Subcutaneous abdominal adipose tissue (tissue), 5 donors: Measurements from ENCODE around the gene SLC2A13.
"Not testable (repeated sequence)": the region's sequence is repeated elsewhere in the genome, so short reads cannot be mapped to it uniquely, and the experiment has no call there.

Experiments used
- H3K27ac ChIP-seq: one replicate; pipeline ENCODE4 v1.7.0; 2013; ENCODE audit warnings: low read depth, mild to moderate bottlenecking, inconsistent platforms, low read length, moderate library complexity
- H3K27me3 ChIP-seq, 5 donors: one replicate each; pipeline ENCODE4 v1.7.0; 2013; ENCODE audit warnings: low read length in 5 of 5, inconsistent platforms in 1 of 5; ENCODE audit not compliant: control insufficient read depth in 5 of 5, insufficient read depth in 4 of 5
- H3K36me3 ChIP-seq, 5 donors: one replicate each; pipeline ENCODE4 v1.7.0; 2013; ENCODE audit warnings: low read length in 5 of 5; ENCODE audit not compliant: control insufficient read depth in 5 of 5, insufficient read depth in 5 of 5
- H3K4me1 ChIP-seq, 5 donors: one replicate each; pipeline ENCODE4 v1.7.0; 2013; ENCODE audit warnings: low read length in 5 of 5, mild to moderate bottlenecking in 3 of 5, moderate library complexity in 1 of 5; ENCODE audit not compliant: control insufficient read depth in 5 of 5, insufficient read depth in 5 of 5
- H3K4me3 ChIP-seq, 5 donors: one replicate each; pipeline ENCODE4 v1.7.0; 2013; ENCODE audit warnings: low read length in 5 of 5, low read depth in 1 of 5
- H3K9ac ChIP-seq, 5 donors: one replicate each; pipeline ENCODE4 v1.7.0; 2013; ENCODE audit warnings: low read length in 5 of 5, mild to moderate bottlenecking in 4 of 5, moderate library complexity in 3 of 5
- H3K9me3 ChIP-seq, 5 donors: one replicate each; pipeline ENCODE4 v1.7.0; 2013; ENCODE audit warnings: low read length in 5 of 5; ENCODE audit not compliant: control insufficient read depth in 5 of 5
- donor health status: healthy.
- donor health status: healthy.
- donor health status: healthy.
- donor health status: healthy.
- donor health status: healthy.

The SLC2A13 gene

DNA sequence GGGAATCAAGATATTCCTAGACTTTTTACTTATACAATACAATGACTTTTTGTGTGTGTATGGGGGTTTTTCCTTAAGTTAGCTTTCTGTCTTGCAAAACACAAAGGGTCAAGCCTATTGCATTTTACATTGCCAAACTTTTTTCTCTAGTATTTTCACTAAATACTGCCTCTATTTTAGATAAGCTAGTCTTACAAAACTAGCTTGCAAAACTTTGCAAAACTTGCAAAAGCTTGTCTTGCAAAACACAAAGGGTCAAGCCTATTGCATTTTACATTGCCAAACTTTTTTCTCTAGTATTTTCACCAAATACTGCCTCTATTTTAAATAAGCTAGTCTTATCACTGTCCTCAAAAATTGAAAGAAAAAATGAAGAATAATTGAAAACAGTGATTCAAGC lies 183.3 kb downstream of the SLC2A13 start:
- H3K4me3 ChIP-seq, H3K36me3 ChIP-seq, H3K27ac ChIP-seq, H3K9me3 ChIP-seq, H3K27me3 ChIP-seq, H3K9ac ChIP-seq: not testable (repeated sequence)
- H3K4me1 ChIP-seq, result peaks cover 0 to 12% (median 5%) of the 10 kb centered on the region in 5 donors

- Histone ChIP-seq H3K9me3 (no peaks in the 10 kb centered on the region), H3K27ac (no peak overlapping the region), H3K4me1 (peaks cover 0 to 12% (median 5%) of the 10 kb centered on the region in 5 donors), H3K27me3 (no peaks in the 10 kb centered on the region), H3K4me3 (no peak overlapping the region), H3K36me3 (no peaks in the 10 kb centered on the region), H3K9ac (no peak overlapping the region)
Observed at GRCh38 chr12:39920647-39921046, 185.2 kb downstream of the SLC2A13 start.

- H3K4me1 ChIP-seq, result peaks cover 0 to 12% (median 5%) of the 10 kb centered on the region in 5 donors
- no peak overlapping the region for H3K9ac ChIP-seq
- H3K36me3 ChIP-seq, result no peaks in the 10 kb centered on the region
- no peak overlapping the region for H3K4me3 ChIP-seq
- no peaks in the 10 kb centered on the region for H3K9me3 ChIP-seq
- H3K27ac ChIP-seq, result no peak overlapping the region
- no peaks in the 10 kb centered on the region for H3K27me3 ChIP-seq
Observed at GRCh38 chr12:39920222-39920621, 185.7 kb downstream of the SLC2A13 start.

- Histone ChIP-seq H3K9me3 (no peaks in the 10 kb centered on the region), H3K4me3 (no peak overlapping the region), H3K27me3 (no peaks in the 10 kb centered on the region), H3K4me1 (peaks cover 0 to 12% (median 5%) of the 10 kb centered on the region in 5 donors), H3K36me3 (no peaks in the 10 kb centered on the region), H3K9ac (no peak overlapping the region), H3K27ac (no peak overlapping the region)
Observed at GRCh38 chr12:39919790-39920189, 186.1 kb downstream of the SLC2A13 start.

DNA sequence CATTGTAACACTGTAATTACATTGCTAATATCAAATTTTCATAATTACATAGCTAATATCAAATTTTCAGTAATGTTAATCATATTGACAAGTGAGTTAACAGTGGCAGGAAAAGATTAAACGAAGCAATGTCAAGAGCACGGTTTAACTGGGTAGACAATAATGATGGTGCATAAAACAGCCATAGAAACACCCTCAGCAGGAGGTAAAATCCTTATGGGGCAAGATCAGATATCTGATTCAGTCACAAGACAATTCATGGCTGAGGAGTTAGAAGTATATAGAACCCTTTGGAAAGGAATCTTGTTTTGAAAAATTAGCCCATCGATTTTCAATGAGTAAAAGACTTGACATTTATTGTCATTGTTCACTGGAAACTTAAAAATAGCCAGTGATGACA lies 190.6 kb downstream of the SLC2A13 start:
- Histone ChIP-seq H3K27me3 (no peaks in the 10 kb centered on the region), H3K9me3 (no peaks in the 10 kb centered on the region), H3K9ac (no peak overlapping the region), H3K4me1 (no peaks in the 10 kb centered on the region), H3K27ac (no peak overlapping the region), H3K36me3 (no peaks in the 10 kb centered on the region), H3K4me3 (no peak overlapping the region)

GRCh38 chr12:39912211-39912980 lies 193.5 kb downstream of the SLC2A13 start:
- no peak overlapping the region for H3K9ac ChIP-seq
- no peaks in the 10 kb centered on the region for H3K9me3 ChIP-seq
- no peaks in the 10 kb centered on the region for H3K36me3 ChIP-seq
- no peaks in the 10 kb centered on the region for H3K27me3 ChIP-seq
- H3K4me3 ChIP-seq, result no peak overlapping the region
- no peak overlapping the region for H3K27ac ChIP-seq
- H3K4me1 ChIP-seq, result no peaks in the 10 kb centered on the region

DNA sequence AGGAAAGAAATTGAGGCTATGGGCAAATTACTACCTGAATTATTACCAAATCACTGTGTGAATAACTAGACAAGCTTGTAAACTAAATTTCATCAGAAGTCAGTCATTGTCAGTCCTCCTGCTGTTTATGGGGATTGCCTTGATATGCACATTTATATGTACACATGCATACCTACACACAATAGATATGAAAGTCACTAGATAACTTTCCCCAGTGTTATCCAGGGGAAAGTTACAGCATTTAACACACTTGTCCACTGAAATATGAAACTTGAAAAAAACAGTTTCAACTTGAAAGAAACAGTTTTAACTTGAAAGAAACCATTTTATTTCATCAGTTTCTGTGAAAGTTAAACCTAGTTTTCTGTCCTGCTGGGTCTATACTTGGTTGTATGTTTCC lies 199.6 kb downstream of the SLC2A13 start:
- Histone ChIP-seq H3K4me1 (peaks cover 2 to 15% (median 10%) of the 10 kb centered on the region in 5 donors), H3K9ac (no peak overlapping the region), H3K4me3 (no peak overlapping the region), H3K27ac (no peak overlapping the region), H3K9me3 (no peaks in the 10 kb centered on the region), H3K36me3 (no peaks in the 10 kb centered on the region), H3K27me3 (no peaks in the 10 kb centered on the region)

GRCh38 chr12:39905152-39905551 lies 200.7 kb downstream of the SLC2A13 start:
- H3K27ac ChIP-seq, result no peak overlapping the region
- no peaks in the 10 kb centered on the region for H3K27me3 ChIP-seq
- H3K9ac ChIP-seq, result no peak overlapping the region
- no peaks in the 10 kb centered on the region for H3K36me3 ChIP-seq
- no peak overlapping the region for H3K4me3 ChIP-seq
- H3K4me1 ChIP-seq, result peaks cover 2 to 15% (median 10%) of the 10 kb centered on the region in 5 donors
- no peaks in the 10 kb centered on the region for H3K9me3 ChIP-seq

GRCh38 chr12:39902821-39903220 lies 203.1 kb downstream of the SLC2A13 start:
- Histone ChIP-seq H3K9ac (no peak overlapping the region), H3K9me3 (no peaks in the 10 kb centered on the region), H3K27ac (no peak overlapping the region), H3K36me3 (no peaks in the 10 kb centered on the region), H3K4me1 (peaks cover 2 to 15% (median 10%) of the 10 kb centered on the region in 5 donors), H3K27me3 (no peaks in the 10 kb centered on the region), H3K4me3 (no peak overlapping the region)

DNA sequence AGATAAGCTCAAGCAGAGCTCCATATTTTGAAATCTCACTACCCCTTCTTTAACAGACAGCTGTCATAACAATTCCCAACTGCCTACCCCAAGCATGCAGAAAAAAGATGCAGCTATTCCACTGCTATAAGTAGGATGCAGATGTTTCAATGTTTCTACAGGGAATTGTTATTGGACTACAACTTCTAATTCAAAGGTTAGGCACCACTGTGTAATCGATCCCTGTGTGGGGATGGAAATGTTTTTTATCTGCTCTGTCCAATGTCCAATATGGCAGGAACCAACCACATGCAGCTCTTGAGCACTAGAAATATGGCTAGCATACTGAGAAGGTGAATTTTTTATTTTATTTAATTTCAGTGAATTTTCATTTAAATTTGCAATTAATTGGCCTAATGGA lies 208.6 kb downstream of the SLC2A13 start:
- Histone ChIP-seq H3K27me3 (no peaks in the 10 kb centered on the region), H3K27ac (no peak overlapping the region)

More for the DNA sequence above, 208.6 kb downstream of the SLC2A13 start:
- Histone ChIP-seq H3K9me3 (no peaks in the 10 kb centered on the region), H3K36me3 (no peaks in the 10 kb centered on the region), H3K9ac (no peak overlapping the region), H3K4me3 (no peak overlapping the region), H3K4me1 (peaks cover 0 to 2% (median 0%) of the 10 kb centered on the region in 5 donors)
